ENCODE results near the gene MKRN2. TPM values are rescaled to one million over a fixed set of nuclear protein-coding genes. Genes with fewer than 3 reads are reported as not detected.

Gene MKRN2
- total RNA-seq, 4 donors from 2014 or later: 14.8 to 29.9 (median 25.1) TPM

- no peak for TF ChIP-seq POLR2A (IDR thresholded peaks at IDR 0.05)
- no peak for TF ChIP-seq CTCF (IDR thresholded peaks at IDR 0.05 in 4 of 5, conservative IDR thresholded peaks at IDR 0.05 in 1 of 5)
- H3K4me1 ChIP-seq: peaks cover 11 to 12% of the 10 kb centered on the region in 2 donors
- ATAC-seq (no peak), DNase-seq (no peak)
- intact Hi-C loops (cut with DNase I; ENCODE audit: low total_unique reads): no loop called here
- in situ Hi-C loops (cut with MboI; ENCODE audit: low sequenced_read_pairs in 4 of 4): no loop called here
- H3K27ac ChIP-seq: peak overlapping the region in 3 of 4 donors; percentile 20 to 47 (median 32)
- no peaks in the 10 kb centered on the region for H3K9me3 ChIP-seq
- H3K36me3 ChIP-seq: peaks cover 7 to 75% of the 10 kb centered on the region in 2 donors
- no peaks in the 10 kb centered on the region for H3K27me3 ChIP-seq
- H3K4me3 ChIP-seq: no peak overlapping the region
Observed at GRCh38 chr3:12593473-12593872, 36.6 kb downstream of the MKRN2 start.

GRCh38 chr3:12598890-12599289 lies 42.0 kb downstream of the MKRN2 start:
- no peak for TF ChIP-seq POLR2A (IDR thresholded peaks at IDR 0.05)
- no peak for TF ChIP-seq CTCF (IDR thresholded peaks at IDR 0.05 in 4 of 5, conservative IDR thresholded peaks at IDR 0.05 in 1 of 5)
- intact Hi-C loops (cut with DNase I; ENCODE audit: low total_unique reads) (no loop called here), in situ Hi-C loops (cut with MboI; ENCODE audit: low sequenced_read_pairs in 4 of 4) (no loop called here)
- no peak for ATAC-seq
- Histone ChIP-seq H3K9me3 (no peaks in the 10 kb centered on the region), H3K4me1 (peaks cover 0 to 7% of the 10 kb centered on the region in 2 donors), H3K4me3 (no peak overlapping the region), H3K27me3 (no peaks in the 10 kb centered on the region), H3K36me3 (peaks cover 7 to 86% of the 10 kb centered on the region in 2 donors), H3K27ac (no peak overlapping the region)
- no peak for DNase-seq

GRCh38 chr3:12601072-12601471 lies 44.2 kb downstream of the MKRN2 start:
- H3K36me3 ChIP-seq: peaks cover 4 to 88% of the 10 kb centered on the region in 2 donors
- H3K4me3 ChIP-seq: no peak overlapping the region
- no peaks in the 10 kb centered on the region for H3K9me3 ChIP-seq
- DNase-seq: no peak
- H3K27me3 ChIP-seq: no peaks in the 10 kb centered on the region
- peak overlapping the region in 3 of 4 donors; percentile 2 to 27 (median 12) for H3K27ac ChIP-seq
- intact Hi-C loops (cut with DNase I; ENCODE audit: low total_unique reads) (loop anchor here (5.0 kb wide), 1 partner anchor 34 kb away; no protein-coding TSS in a partner anchor), in situ Hi-C loops (cut with MboI; ENCODE audit: low sequenced_read_pairs in 4 of 4) (no loop called here)
- TF ChIP-seq CTCF (IDR thresholded peaks at IDR 0.05 in 4 of 5, conservative IDR thresholded peaks at IDR 0.05 in 1 of 5): no peak
- TF ChIP-seq POLR2A (IDR thresholded peaks at IDR 0.05): no peak
- H3K4me1 ChIP-seq: peaks cover 0 to 7% of the 10 kb centered on the region in 2 donors
- ATAC-seq: no peak

- Histone ChIP-seq H3K27me3 (no peaks in the 10 kb centered on the region), H3K4me1 (peaks cover 0 to 7% of the 10 kb centered on the region in 2 donors), H3K9me3 (no peaks in the 10 kb centered on the region), H3K36me3 (peaks cover 3 to 91% of the 10 kb centered on the region in 2 donors), H3K27ac (no peak overlapping the region), H3K4me3 (no peak overlapping the region)
- intact Hi-C loops (cut with DNase I; ENCODE audit: low total_unique reads): loop anchor here (5.0 kb wide), 1 partner anchor 37 kb away; no protein-coding TSS in a partner anchor
- no peak for ATAC-seq
- in situ Hi-C loops (cut with MboI; ENCODE audit: low sequenced_read_pairs in 4 of 4): no loop called here
- TF ChIP-seq POLR2A (IDR thresholded peaks at IDR 0.05) (no peak), CTCF (IDR thresholded peaks at IDR 0.05 in 4 of 5, conservative IDR thresholded peaks at IDR 0.05 in 1 of 5) (no peak)
- DNase-seq: no peak
Observed at GRCh38 chr3:12603969-12604368, 47.1 kb downstream of the MKRN2 start.

GRCh38 chr3:12608376-12608775 lies 51.5 kb downstream of the MKRN2 start:
- in situ Hi-C loops (cut with MboI; ENCODE audit: low sequenced_read_pairs in 4 of 4) (no loop called here), intact Hi-C loops (cut with DNase I; ENCODE audit: low total_unique reads) (no loop called here)
- Histone ChIP-seq H3K27me3 (no peaks in the 10 kb centered on the region), H3K4me3 (no peak overlapping the region), H3K27ac (no peak overlapping the region), H3K4me1 (no peaks in the 10 kb centered on the region), H3K36me3 (peaks cover 3 to 77% of the 10 kb centered on the region in 2 donors), H3K9me3 (no peaks in the 10 kb centered on the region)
- no peak for DNase-seq
- TF ChIP-seq CTCF (IDR thresholded peaks at IDR 0.05 in 4 of 5, conservative IDR thresholded peaks at IDR 0.05 in 1 of 5) (no peak), POLR2A (IDR thresholded peaks at IDR 0.05) (no peak)
- no peak for ATAC-seq
